Vagina (tissue), 2 donors: ENCODE measurements around the gene ZNF692. TPM values are rescaled to one million over a fixed set of nuclear protein-coding genes. Genes with fewer than 3 reads are reported as not detected.

Experiments
- DNase-seq, 2 donors: peaks; one replicate each; pipeline ENCODE4 v3.0.0-alpha.2; 2017; ENCODE audit errors: extremely low spot score in 2 of 2
- H3K27ac ChIP-seq: fragments of 200-600 bp; sonication (generic); one replicate; pipeline ENCODE4 v1.5.1; 2019
- H3K27me3 ChIP-seq: fragments of 200-600 bp; sonication (generic); one replicate; pipeline ENCODE4 v1.5.1; 2019
- H3K36me3 ChIP-seq, 2 donors: fragments of 200-600 bp; sonication (generic); one replicate each; pipeline ENCODE4 v1.5.1; 2017 to 2019
- H3K4me1 ChIP-seq: fragments of 200-600 bp; sonication (generic); one replicate; pipeline ENCODE4 v1.5.1; 2019
- H3K4me3 ChIP-seq, 2 donors: fragments of 200-600 bp; sonication (generic); 1 replicate in 1 of 2; 2 replicates in 1 of 2; pipeline ENCODE4 v1.5.1; 2016 to 2019
- H3K9me3 ChIP-seq: fragments of 200-600 bp; sonication (generic); one replicate; pipeline ENCODE4 v1.5.1; 2019
- CTCF ChIP-seq, 3 experiments: fragments of 450-650 bp in 2 of 3; fragments of 200-600 bp in 1 of 3; sonication (generic) in 1 of 3; IDR thresholded peaks; one replicate each; pipeline ENCODE4 v1.5.1; 2017 to 2019; ENCODE audit warnings: antibody characterized with exemption in 3 of 3, mild to moderate bottlenecking in 2 of 3, moderate library complexity in 2 of 3
- POLR2A ChIP-seq, 2 donors: fragments of 450-650 bp; IDR thresholded peaks; one replicate each; pipeline ENCODE4 v1.6.1; 2017; ENCODE audit warnings: antibody characterized with exemption in 2 of 2, mild to moderate bottlenecking in 2 of 2, moderate library complexity in 2 of 2
- POLR2AphosphoS5 ChIP-seq, 2 donors: sonication (generic); formaldehyde crosslinking; IDR thresholded peaks; one replicate each; pipeline ENCODE4 v1.9.0; 2017; ENCODE audit warnings: antibody characterized with exemption in 2 of 2, mild to moderate bottlenecking in 2 of 2, low read depth in 1 of 2; ENCODE audit not compliant: insufficient read depth in 1 of 2
- intact Hi-C: fragments of 100-400 bp; cut with DNase I; formaldehyde crosslinking; loops from one replicate; pipeline ENCODE4 v1.15.1; 2023
- total RNA-seq: library from RNA; depleted of rRNA; stranded (reverse); fragments of >200 nt; gene quantifications from one replicate; pipeline ENCODE4 v1.2.3, GENCODE V29; 2016

ZNF692 gene
- total RNA-seq, 1 donor from 2014 or later: 46.7 TPM

GRCh38 chr1:248872752-248873408 lies 14.0 kb upstream of the ZNF692 start:
- H3K4me1 ChIP-seq: peaks cover 8% of the 10 kb centered on the region
- H3K9me3 ChIP-seq: no peaks in the 10 kb centered on the region
- intact Hi-C loops: no loop called here
- peak overlapping the region; percentile 68 for H3K4me3 ChIP-seq
- DNase-seq: no peak
- H3K27me3 ChIP-seq: no peaks in the 10 kb centered on the region
- no peaks in the 10 kb centered on the region for H3K36me3 ChIP-seq
- H3K27ac ChIP-seq: peak overlapping the region; percentile 97
- peak in 1 of 2 donors; percentile 9 for TF ChIP-seq POLR2AphosphoS5 (IDR thresholded peaks at IDR 0.05; ENCODE audit: insufficient read depth in 1 of 2, low read depth in 1 of 2)
- peak in 1 of 2 donors; percentile 12 for TF ChIP-seq POLR2A (IDR thresholded peaks at IDR 0.05)
- no peak for TF ChIP-seq CTCF (IDR thresholded peaks at IDR 0.05)

- H3K27ac ChIP-seq: peak overlapping the region; percentile 97
- TF ChIP-seq CTCF (IDR thresholded peaks at IDR 0.05) (no peak), POLR2A (IDR thresholded peaks at IDR 0.05) (no peak), POLR2AphosphoS5 (IDR thresholded peaks at IDR 0.05; ENCODE audit: insufficient read depth in 1 of 2, low read depth in 1 of 2) (no peak)
- intact Hi-C loops: no loop called here
- no peaks in the 10 kb centered on the region for H3K9me3 ChIP-seq
- H3K27me3 ChIP-seq: no peaks in the 10 kb centered on the region
- no peak overlapping the region for H3K4me3 ChIP-seq
- H3K36me3 ChIP-seq: no peaks in the 10 kb centered on the region
- DNase-seq: no peak
- peaks cover 8% of the 10 kb centered on the region for H3K4me1 ChIP-seq
Observed at GRCh38 chr1:248871837-248872401, 13.0 kb upstream of the ZNF692 start.

GRCh38 chr1:248862998-248863881 lies 4.4 kb upstream of the ZNF692 start:
- intact Hi-C loops: no loop called here
- Histone ChIP-seq H3K9me3 (no peaks in the 10 kb centered on the region), H3K36me3 (no peaks in the 10 kb centered on the region), H3K4me3 (peak overlapping the region; percentile 59 to 84), H3K4me1 (peaks cover 16% of the 10 kb centered on the region), H3K27me3 (no peaks in the 10 kb centered on the region), H3K27ac (peak overlapping the region; percentile 79)
- DNase-seq: no peak
- TF ChIP-seq CTCF (IDR thresholded peaks at IDR 0.05) (no peak), POLR2AphosphoS5 (IDR thresholded peaks at IDR 0.05; ENCODE audit: insufficient read depth in 1 of 2, low read depth in 1 of 2) (peak; percentile 74 to 79), POLR2A (IDR thresholded peaks at IDR 0.05) (peak in 1 of 2 donors; percentile 15)

- no peaks in the 10 kb centered on the region for H3K9me3 ChIP-seq
- H3K4me3 ChIP-seq: peak overlapping the region; percentile 59 to 84
- peaks cover 22% of the 10 kb centered on the region for H3K4me1 ChIP-seq
- no peak for DNase-seq
- TF ChIP-seq POLR2AphosphoS5 (IDR thresholded peaks at IDR 0.05; ENCODE audit: insufficient read depth in 1 of 2, low read depth in 1 of 2): no peak
- intact Hi-C loops: no loop called here
- no peaks in the 10 kb centered on the region for H3K27me3 ChIP-seq
- no peaks in the 10 kb centered on the region for H3K36me3 ChIP-seq
- H3K27ac ChIP-seq: peak overlapping the region; percentile 79
Observed at GRCh38 chr1:248862695-248862997, 3.8 kb upstream of the ZNF692 start.

GRCh38 chr1:248861616-248862015 lies 2.7 kb upstream of the ZNF692 start:
- DNase-seq: no peak
- Histone ChIP-seq H3K4me1 (peaks cover 28% of the 10 kb centered on the region), H3K9me3 (no peaks in the 10 kb centered on the region), H3K27me3 (no peaks in the 10 kb centered on the region), H3K27ac (no peak overlapping the region), H3K36me3 (no peaks in the 10 kb centered on the region), H3K4me3 (no peak overlapping the region)
- intact Hi-C loops: no loop called here
- TF ChIP-seq CTCF (IDR thresholded peaks at IDR 0.05) (no peak), POLR2AphosphoS5 (IDR thresholded peaks at IDR 0.05; ENCODE audit: insufficient read depth in 1 of 2, low read depth in 1 of 2) (no peak), POLR2A (IDR thresholded peaks at IDR 0.05) (no peak)
